ENCODE data around the gene SLAIN2. TPM values are rescaled to one million over a fixed set of nuclear protein-coding genes. Genes with fewer than 3 reads are reported as not detected.

Gene SLAIN2
- total RNA-seq, 1 experiment from 2014 or later: 44.8 TPM

- CTCF ChIA-PET: no interaction called here
- Mint-ChIP-seq H3K36me3 (ENCODE audit: insufficient read depth, unreplicated experiment) (no peaks in the 10 kb centered on the region), H3K27ac (ENCODE audit: unreplicated experiment) (no peak overlapping the region), H3K4me1 (ENCODE audit: low read depth, unreplicated experiment) (peaks cover 23% of the 10 kb centered on the region), H3K4me3 (ENCODE audit: unreplicated experiment) (no peak overlapping the region), H3K9me3 (ENCODE audit: unreplicated experiment) (peaks cover 9% of the 10 kb centered on the region), H3K27me3 (ENCODE audit: insufficient read depth, unreplicated experiment) (no peaks in the 10 kb centered on the region)
- intact Hi-C loops (cut with micrococcal nuclease; ENCODE audit: unreplicated experiment): no loop called here
- Histone ChIP-seq H3K4me3 (ENCODE audit: low read depth, low read length) (no peak overlapping the region), H3K4me1 (peaks cover 39% of the 10 kb centered on the region), H3K27me3 (replicated peaks; ENCODE audit: control insufficient read depth, insufficient read depth, low read length) (no peaks in the 10 kb centered on the region), H3K9me3 (no peaks in the 10 kb centered on the region), H3K36me3 (ENCODE audit: control insufficient read depth, insufficient read depth, low read length) (no peaks in the 10 kb centered on the region)
- POLR2A ChIA-PET: no interaction called here
- no peak for DNase-seq
- BruUV-seq (replicated peaks): no TSS peak
- TF ChIP-seq CTCF (IDR thresholded peaks at IDR 0.05; ENCODE audit: insufficient read depth in 1 of 2, low read depth in 1 of 2, low read length in 1 of 2, severe bottlenecking in 1 of 2, unreplicated experiment in 1 of 2): no peak
These were observed 9.6 kb upstream of the SLAIN2 start for GRCh38 chr4:48331577-48332330.

GRCh38 chr4:48332661-48333060, 8.7 kb upstream of the SLAIN2 start:
- H3K9me3 Mint-ChIP-seq (ENCODE audit: unreplicated experiment): peaks cover 9% of the 10 kb centered on the region
- Histone ChIP-seq H3K27me3 (replicated peaks; ENCODE audit: control insufficient read depth, insufficient read depth, low read length) (no peaks in the 10 kb centered on the region), H3K4me1 (peaks cover 40% of the 10 kb centered on the region), H3K36me3 (ENCODE audit: control insufficient read depth, insufficient read depth, low read length) (no peaks in the 10 kb centered on the region), H3K9me3 (no peaks in the 10 kb centered on the region), H3K4me3 (ENCODE audit: low read depth, low read length) (no peak overlapping the region)
- H3K4me1 Mint-ChIP-seq (ENCODE audit: low read depth, unreplicated experiment): peaks cover 23% of the 10 kb centered on the region
- BruUV-seq (replicated peaks): no TSS peak
- H3K27ac Mint-ChIP-seq (ENCODE audit: unreplicated experiment): peak overlapping the region; percentile 30
- no peak for DNase-seq
- ChIA-PET POLR2A (no interaction called here), CTCF (no interaction called here)
- no peaks in the 10 kb centered on the region for H3K27me3 Mint-ChIP-seq (ENCODE audit: insufficient read depth, unreplicated experiment)
- H3K4me3 Mint-ChIP-seq (ENCODE audit: unreplicated experiment): no peak overlapping the region
- intact Hi-C loops (cut with micrococcal nuclease; ENCODE audit: unreplicated experiment): no loop called here
- no peaks in the 10 kb centered on the region for H3K36me3 Mint-ChIP-seq (ENCODE audit: insufficient read depth, unreplicated experiment)
- no peak for TF ChIP-seq CTCF (IDR thresholded peaks at IDR 0.05; ENCODE audit: insufficient read depth in 1 of 2, low read depth in 1 of 2, low read length in 1 of 2, severe bottlenecking in 1 of 2, unreplicated experiment in 1 of 2)

- Mint-ChIP-seq H3K4me3 (ENCODE audit: unreplicated experiment) (no peak overlapping the region), H3K9me3 (ENCODE audit: unreplicated experiment) (peaks cover 9% of the 10 kb centered on the region), H3K4me1 (ENCODE audit: low read depth, unreplicated experiment) (peaks cover 22% of the 10 kb centered on the region), H3K27ac (ENCODE audit: unreplicated experiment) (no peak overlapping the region), H3K36me3 (ENCODE audit: insufficient read depth, unreplicated experiment) (no peaks in the 10 kb centered on the region), H3K27me3 (ENCODE audit: insufficient read depth, unreplicated experiment) (no peaks in the 10 kb centered on the region)
- Histone ChIP-seq H3K36me3 (ENCODE audit: control insufficient read depth, insufficient read depth, low read length) (no peaks in the 10 kb centered on the region), H3K27me3 (replicated peaks; ENCODE audit: control insufficient read depth, insufficient read depth, low read length) (no peaks in the 10 kb centered on the region), H3K4me3 (ENCODE audit: low read depth, low read length) (no peak overlapping the region), H3K9me3 (no peaks in the 10 kb centered on the region), H3K4me1 (peaks cover 46% of the 10 kb centered on the region)
- no peak for DNase-seq
- TF ChIP-seq CTCF (IDR thresholded peaks at IDR 0.05; ENCODE audit: insufficient read depth in 1 of 2, low read depth in 1 of 2, low read length in 1 of 2, severe bottlenecking in 1 of 2, unreplicated experiment in 1 of 2): no peak
- ChIA-PET CTCF (no interaction called here), POLR2A (no interaction called here)
- no TSS peak for BruUV-seq (replicated peaks)
- intact Hi-C loops (cut with micrococcal nuclease; ENCODE audit: unreplicated experiment): no loop called here
These were observed 7.7 kb upstream of the SLAIN2 start for GRCh38 chr4:48333587-48333986.

Measured in Caco-2 (cell line).